NCI-H146 treated with DMSO at 0.1 percent for 48 hours (cell line): ENCODE data around the gene LPCAT2.

Source experiments
- DNase-seq: peaks from one replicate; lab custom pipeline; 2025; ENCODE audit not compliant: unreplicated experiment; lab: John Stamatoyannopoulos, UW

Gene LPCAT2

GRCh38 chr16:55480228-55480655 is 28.6 kb upstream of the LPCAT2 start:
- DNase-seq, result no peak

DNA sequence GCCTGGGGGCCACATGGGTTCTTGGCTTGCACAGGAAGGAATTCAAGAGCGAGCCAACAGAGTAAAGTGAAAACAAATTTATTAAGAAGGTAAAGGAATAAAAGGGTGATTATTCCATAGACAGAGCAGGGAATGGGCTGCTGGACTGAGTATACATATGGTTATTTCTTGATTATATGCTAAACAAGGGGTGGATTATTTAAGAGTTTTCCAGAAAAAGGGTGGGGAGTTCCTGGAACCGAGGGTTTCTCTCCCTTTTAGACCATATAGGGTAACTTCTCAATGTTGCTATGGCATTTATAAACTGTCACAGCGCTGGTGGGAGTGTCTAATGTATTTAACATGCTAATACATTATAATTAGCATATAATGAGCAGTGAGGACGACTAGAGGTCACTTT is 27.8 kb upstream of the LPCAT2 start:
- no peak for DNase-seq

- no peak for DNase-seq
Observed at GRCh38 chr16:55482056-55482455, 26.8 kb upstream of the LPCAT2 start.

DNA sequence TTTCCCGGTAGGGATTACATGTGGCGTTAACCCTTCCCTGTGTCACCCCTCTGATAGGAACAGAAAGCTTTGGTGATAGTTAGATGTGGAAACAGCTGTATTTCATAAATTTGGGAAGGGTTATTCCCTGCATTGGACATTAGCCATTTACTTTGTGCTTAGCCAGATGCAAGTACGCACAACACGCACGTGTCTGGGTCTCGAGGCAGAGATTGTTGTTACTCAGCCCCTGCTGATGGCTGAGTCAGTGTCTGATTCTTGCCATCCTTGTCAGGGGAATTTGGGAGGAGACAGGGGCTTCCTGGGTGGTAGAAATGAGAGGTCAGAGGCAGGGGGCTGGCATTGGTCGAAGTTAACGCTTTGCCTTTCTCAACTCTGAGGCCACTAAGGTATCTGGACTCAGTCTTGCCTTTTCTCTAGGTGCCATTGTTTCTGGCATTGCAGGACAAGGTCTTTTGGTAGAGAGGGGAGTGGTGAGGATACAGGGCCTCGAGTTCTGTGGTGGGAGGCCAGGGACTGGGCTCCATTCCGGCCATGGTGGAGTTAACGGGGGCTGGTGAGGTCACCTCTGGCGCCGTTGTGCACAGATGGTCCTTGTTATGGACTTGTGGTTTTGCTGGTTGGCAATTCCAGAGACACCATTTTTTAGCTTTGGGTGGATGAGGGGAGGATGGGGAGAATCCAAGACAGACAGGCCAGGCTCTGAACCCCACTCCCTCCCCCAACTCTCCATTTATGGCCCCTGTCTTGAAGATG is 21.6 kb upstream of the LPCAT2 start:
- no peak for DNase-seq

GRCh38 chr16:55488306-55488705 is 20.6 kb upstream of the LPCAT2 start:
- no peak for DNase-seq

GRCh38 chr16:55489119-55489955 is 19.5 kb upstream of the LPCAT2 start:
- no peak for DNase-seq

GRCh38 chr16:55489956-55490265 is 19.0 kb upstream of the LPCAT2 start:
- DNase-seq, result no peak

DNA sequence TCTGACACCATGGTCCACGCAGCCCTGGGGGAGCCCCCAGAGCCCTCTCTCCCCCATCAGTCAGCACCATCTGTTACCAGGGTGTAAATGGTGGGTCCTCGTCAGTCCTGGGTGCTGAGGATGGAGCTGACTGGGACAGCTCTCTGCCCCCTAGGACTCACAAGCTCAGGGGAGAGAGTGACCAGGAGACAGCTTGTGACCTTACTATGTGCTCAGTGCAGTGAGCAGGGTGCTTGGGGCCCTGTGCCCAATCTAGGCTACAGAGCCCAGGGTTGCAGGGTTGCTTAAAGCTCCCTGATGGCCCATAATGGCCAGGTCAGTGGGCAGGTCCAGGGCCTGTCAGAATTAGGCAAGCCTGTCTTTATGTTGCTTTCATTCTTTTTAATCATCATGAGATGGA is 18.6 kb upstream of the LPCAT2 start:
- no peak for DNase-seq

DNA sequence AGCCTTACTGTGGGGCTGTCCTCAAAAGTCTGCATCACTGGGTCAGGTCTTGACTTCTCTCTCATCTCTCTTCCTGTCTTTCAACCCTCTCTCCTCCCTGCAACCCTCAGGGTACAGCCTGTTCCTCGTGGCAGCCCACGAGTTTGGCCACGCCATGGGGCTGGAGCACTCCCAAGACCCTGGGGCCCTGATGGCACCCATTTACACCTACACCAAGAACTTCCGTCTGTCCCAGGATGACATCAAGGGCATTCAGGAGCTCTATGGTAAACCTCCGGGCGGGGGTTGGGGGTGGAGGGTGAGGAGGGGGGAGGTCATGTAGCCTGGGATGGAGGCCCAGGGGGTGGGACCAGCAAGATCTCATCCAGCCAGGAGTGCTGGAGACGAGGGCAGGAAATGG is 17.2 kb upstream of the LPCAT2 start:
- no peak for DNase-seq

GRCh38 chr16:55492756-55493380 is 16.0 kb upstream of the LPCAT2 start:
- DNase-seq, result no peak

- DNase-seq, result no peak
Observed at GRCh38 chr16:55494994-55495421, 13.9 kb upstream of the LPCAT2 start.

DNA sequence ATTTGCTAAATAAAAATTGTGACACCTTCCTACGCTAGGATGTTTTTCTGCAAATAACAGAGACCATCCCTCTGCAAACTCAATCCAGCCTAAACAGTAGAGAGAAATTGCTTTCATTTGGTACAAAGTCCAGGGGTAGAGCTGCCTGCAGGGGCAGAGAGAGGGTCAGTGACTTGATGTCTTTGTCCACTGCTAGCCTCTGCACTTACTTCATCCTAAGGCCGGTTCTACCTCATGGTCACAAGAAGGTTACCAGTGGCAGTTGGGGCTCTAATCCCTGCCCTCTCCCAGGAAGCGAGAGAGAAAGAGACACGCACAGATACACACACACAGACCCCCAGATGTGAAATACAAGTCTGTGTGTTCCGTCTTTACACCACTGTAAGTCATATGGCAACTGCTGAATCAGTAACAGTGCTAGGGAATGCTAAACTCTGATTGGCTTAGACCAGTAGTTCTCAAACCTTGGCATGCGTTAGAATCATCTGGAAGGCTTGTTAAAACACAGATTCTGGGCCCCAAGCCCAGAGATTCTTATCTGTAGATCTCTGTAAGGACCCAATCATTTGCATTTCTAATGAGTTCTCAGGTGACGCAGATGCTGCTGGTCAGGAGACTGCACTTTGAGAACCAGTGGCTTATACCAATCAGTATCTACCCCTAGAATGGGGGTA is 13.1 kb upstream of the LPCAT2 start:
- no peak for DNase-seq

DNA sequence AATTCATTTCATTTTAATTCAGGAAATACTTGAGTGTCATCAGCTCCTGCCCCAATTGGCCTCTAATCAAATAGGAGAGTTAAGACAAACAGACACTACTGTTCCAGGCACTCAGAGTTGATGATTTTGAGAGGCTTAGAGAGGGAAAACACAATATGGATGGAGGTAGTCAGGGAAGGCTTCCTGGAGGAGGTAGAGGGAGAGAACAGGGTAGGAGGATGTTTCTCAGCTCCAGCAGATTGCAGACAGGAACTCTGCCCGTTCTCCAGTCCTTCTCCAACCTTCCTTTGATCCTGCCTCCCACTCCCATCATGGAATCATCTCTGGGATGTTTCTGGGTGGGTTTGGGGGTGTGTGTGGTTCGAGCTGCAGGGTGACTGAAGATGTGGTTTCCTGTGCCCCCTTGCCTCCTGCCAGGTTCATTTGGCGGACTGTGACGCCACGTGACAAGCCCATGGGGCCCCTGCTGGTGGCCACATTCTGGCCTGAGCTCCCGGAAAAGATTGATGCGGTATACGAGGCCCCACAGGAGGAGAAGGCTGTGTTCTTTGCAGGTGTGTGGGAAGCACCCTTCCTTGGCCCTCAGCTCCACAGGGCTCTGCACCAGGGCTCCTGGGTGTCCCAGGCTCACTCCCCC is 12.2 kb upstream of the LPCAT2 start:
- no peak for DNase-seq

- DNase-seq, result no peak
Observed at GRCh38 chr16:55497558-55497957, 11.3 kb upstream of the LPCAT2 start.

DNA sequence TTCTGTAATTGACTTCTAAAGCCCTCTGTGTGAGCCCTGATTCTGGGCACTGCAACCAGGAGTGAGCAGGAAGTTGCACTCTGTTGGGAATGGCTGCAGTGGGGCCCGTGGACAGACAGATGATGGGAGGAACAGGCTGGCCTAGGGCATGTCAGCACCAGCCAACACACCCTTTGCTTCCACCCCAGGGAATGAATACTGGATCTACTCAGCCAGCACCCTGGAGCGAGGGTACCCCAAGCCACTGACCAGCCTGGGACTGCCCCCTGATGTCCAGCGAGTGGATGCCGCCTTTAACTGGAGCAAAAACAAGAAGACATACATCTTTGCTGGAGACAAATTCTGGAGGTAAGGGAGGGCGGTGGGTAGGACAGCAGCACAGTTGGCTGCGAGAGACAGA is 10.8 kb upstream of the LPCAT2 start:
- no peak for DNase-seq

DNA sequence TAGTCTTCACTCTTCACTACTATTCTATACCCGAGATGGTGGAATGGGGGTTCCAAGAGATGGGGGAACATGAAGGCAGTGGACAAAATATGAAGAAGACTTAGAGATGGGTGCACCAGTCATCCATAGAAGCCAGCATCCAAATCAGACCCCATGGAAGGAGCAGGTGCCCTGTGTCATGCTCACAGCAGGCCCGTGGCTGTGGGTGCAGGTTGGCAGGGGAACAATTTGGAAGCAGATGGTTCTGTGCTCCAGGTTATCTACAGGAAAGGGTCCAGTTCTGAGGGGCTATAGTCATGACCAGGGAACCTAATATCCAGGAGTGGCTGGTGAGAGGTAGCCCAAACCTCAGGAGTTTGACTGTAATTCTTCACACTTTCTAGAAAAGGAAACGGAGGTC is 9.6 kb upstream of the LPCAT2 start:
- DNase-seq, result no peak

DNA sequence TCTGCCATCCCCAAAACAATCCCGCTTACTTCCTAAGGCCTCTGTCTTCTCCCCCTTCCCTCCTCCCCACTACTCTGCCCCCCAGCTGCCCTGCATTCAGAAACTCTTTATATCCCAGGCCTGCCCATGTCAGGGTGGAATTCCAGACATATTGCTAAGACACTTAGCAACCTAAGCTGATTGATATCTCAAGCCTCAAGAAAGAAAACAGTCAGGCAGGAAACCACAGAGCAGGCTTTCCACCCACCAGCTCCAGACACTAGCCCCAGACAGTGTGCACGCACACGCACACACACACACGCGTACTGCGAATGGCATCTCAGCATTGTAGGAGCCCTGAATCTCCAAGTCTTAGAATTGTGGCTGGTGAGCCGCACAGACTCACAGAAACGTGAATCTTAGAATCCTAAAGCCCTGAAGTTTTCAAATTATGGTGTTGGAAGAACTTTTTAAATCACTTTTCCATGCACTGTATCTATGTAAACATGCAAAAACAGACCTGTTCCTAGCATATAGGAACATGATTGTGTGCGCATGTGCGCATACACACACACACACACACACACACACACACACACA is 8.8 kb upstream of the LPCAT2 start:
- no peak for DNase-seq

DNA sequence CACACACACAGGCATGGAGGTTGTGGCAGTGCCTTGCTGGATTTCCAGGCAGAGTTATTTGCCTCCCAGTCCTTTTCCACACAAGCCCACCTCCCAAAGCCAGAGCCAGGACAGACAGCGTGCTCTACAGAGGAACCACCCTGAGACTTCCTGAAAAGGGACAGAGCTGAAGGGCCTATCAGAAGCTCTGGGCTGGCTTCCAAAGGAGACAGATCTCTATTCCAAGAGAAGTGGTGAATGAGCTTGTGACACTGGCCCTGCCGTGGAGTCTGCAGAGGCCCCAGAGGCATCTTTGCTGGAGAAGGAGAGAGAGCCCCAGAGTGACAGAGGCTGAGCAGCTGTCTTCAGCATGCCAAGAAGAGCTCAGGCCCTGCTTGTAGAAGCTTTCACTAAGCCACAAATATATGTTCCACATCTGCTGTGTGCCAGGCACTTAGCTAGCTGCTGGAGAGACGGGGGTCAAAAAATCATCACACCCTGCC is 8.3 kb upstream of the LPCAT2 start:
- no peak for DNase-seq

- no peak for DNase-seq
Observed at GRCh38 chr16:55501549-55502322, 7.1 kb upstream of the LPCAT2 start.
